ENCODE measurements around the gene PPIL4. TPM values are rescaled to one million over a fixed set of nuclear protein-coding genes. Genes with fewer than 3 reads are reported as not detected.

PPIL4 gene, protein sequence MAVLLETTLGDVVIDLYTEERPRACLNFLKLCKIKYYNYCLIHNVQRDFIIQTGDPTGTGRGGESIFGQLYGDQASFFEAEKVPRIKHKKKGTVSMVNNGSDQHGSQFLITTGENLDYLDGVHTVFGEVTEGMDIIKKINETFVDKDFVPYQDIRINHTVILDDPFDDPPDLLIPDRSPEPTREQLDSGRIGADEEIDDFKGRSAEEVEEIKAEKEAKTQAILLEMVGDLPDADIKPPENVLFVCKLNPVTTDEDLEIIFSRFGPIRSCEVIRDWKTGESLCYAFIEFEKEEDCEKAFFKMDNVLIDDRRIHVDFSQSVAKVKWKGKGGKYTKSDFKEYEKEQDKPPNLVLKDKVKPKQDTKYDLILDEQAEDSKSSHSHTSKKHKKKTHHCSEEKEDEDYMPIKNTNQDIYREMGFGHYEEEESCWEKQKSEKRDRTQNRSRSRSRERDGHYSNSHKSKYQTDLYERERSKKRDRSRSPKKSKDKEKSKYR
- 10 to 100 TPM; 22.1 to 30.2 (median 26.1) TPM for total RNA-seq

DNA sequence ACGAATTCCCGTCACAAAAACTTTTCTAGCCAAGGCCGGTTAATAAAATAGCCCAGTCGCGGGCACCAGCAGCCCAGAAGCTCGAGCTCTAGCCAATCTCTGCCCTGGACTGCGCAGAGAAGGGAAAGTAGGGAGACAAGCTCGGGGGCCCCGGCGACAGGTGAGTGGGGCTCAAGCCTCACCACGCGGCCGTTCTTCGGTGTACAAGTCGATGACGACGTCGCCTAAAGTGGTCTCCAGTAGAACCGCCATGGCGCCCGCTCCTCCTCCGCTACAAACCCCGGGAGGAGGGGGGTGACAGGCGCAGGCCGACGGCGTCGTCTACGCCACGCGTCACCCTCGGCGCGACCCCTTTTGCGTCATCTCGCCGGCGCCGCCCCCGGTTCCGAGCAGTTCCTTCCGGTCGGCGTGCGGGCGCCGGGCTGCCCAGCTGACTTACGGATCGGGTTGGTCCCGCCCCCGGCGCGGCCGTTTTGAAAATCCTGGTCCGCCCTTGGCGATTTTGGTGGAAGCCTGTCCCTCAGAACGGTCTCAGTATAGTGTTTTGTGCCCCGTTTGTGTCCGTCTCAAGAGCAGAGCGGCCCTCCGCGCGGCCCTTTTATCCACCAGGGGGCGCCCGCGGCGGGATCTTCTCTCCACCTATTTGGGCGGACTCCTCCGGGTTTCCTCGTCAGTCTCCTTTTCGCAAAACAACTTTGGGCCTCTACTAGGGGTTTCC is at the start of gene PPIL4:
Gene PPIL4 (minus strand): TSS at position 290 of the 718 bp plus-strand sequence. CDS start 38 bp downstream, at position 252.
- peak; percentile 98 for DNase-seq (ENCODE audit: extremely low spot score)
- peak within 1 kb of the TSS; percentile 95 to 98 (median 97) for H3K27ac ChIP-seq (replicated peaks in 1 of 4)
- intact Hi-C loops (cut with DNase I): loop anchor here (10.0 kb wide), 1 partner anchor 169 kb away; the partner anchor contains the start of gene LATS1
- TF ChIP-seq, protein P1, sequence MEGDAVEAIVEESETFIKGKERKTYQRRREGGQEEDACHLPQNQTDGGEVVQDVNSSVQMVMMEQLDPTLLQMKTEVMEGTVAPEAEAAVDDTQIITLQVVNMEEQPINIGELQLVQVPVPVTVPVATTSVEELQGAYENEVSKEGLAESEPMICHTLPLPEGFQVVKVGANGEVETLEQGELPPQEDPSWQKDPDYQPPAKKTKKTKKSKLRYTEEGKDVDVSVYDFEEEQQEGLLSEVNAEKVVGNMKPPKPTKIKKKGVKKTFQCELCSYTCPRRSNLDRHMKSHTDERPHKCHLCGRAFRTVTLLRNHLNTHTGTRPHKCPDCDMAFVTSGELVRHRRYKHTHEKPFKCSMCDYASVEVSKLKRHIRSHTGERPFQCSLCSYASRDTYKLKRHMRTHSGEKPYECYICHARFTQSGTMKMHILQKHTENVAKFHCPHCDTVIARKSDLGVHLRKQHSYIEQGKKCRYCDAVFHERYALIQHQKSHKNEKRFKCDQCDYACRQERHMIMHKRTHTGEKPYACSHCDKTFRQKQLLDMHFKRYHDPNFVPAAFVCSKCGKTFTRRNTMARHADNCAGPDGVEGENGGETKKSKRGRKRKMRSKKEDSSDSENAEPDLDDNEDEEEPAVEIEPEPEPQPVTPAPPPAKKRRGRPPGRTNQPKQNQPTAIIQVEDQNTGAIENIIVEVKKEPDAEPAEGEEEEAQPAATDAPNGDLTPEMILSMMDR (IDR thresholded peaks at IDR 0.05): peak; percentile 74 to 76 (median 75)
- no peak for TF ChIP-seq EP300 (IDR thresholded peaks at IDR 0.05)
- TF ChIP-seq POLR2A (IDR thresholded peaks at IDR 0.05; ENCODE audit: low read depth): peak; percentile 54
- TF ChIP-seq POLR2AphosphoS5 (IDR thresholded peaks at IDR 0.05): peak; percentile 97 to 98
- peak within 1 kb of the TSS; percentile 91 to 99 (median 96) for H3K4me3 ChIP-seq
- no peaks in the 10 kb centered on the region for H3K9me3 ChIP-seq
- peaks cover 32 to 38% (median 35%) of the 10 kb centered on the region in 4 donors for H3K4me1 ChIP-seq
- peaks cover 0 to under 1% (median 0%) of the 10 kb centered on the region in 4 donors for H3K36me3 ChIP-seq
- no peaks in the 10 kb centered on the region for H3K27me3 ChIP-seq
- WGBS: under 1% methylated on average over 18 of the region's 71 CpGs

DNA sequence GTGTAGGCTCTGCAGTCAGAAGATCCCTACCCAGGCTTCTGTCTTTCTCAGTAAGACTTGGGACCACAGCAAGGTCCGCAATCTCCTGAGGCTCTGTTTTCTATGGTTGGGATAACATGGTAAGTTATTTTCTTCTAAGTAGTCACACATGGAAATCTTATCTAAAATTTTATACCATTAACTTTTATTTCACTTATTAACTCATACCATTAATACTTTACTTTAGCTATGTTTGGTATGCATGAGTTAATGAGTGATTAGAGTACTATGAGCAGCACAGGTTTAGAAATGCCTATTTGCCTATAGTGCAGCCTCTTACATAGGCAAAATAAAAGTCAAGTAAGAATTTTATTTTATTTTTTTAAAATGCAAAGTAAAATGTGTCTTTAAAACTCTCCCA is 47.6 kb upstream of the PPIL4 start:
- Histone ChIP-seq H3K9me3 (no peaks in the 10 kb centered on the region), H3K27me3 (no peaks in the 10 kb centered on the region), H3K4me3 (no peak overlapping the region), H3K27ac (replicated peaks in 1 of 4) (no peak overlapping the region), H3K4me1 (no peaks in the 10 kb centered on the region), H3K36me3 (peaks cover 29 to 100% (median 81%) of the 10 kb centered on the region in 4 donors)
- TF ChIP-seq EP300 (IDR thresholded peaks at IDR 0.05) (no peak), POLR2A (IDR thresholded peaks at IDR 0.05; ENCODE audit: low read depth) (no peak), POLR2AphosphoS5 (IDR thresholded peaks at IDR 0.05) (no peak)
- TF ChIP-seq, protein P1 (IDR thresholded peaks at IDR 0.05): no peak
- intact Hi-C loops (cut with DNase I): no loop called here
- no peak for DNase-seq (ENCODE audit: extremely low spot score)
- 97% methylated on average over 1 of the region's 1 CpG for WGBS

DNA sequence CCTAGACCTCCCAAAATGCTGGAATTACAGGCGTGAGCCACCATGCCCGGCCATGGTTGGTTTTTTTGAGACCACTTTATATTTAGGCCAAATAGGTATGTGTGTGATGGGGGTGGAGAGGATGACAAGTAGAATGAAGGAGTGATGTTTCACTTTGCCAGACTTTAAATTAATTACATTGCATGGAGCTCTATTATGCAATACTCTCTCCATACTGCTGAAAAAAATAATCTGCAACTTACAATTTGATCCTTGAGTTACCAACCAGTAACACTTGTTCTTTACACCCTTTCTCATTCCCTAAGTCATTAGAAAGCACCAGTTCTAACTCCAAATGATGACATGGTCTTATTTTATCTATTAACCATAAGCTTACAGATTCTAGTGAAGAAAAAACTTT is 47.1 kb upstream of the PPIL4 start:
- no peak for DNase-seq (ENCODE audit: extremely low spot score)
- peaks cover 34 to 100% (median 80%) of the 10 kb centered on the region in 4 donors for H3K36me3 ChIP-seq
- no peaks in the 10 kb centered on the region for H3K4me1 ChIP-seq
- H3K9me3 ChIP-seq: no peaks in the 10 kb centered on the region
- H3K4me3 ChIP-seq: no peak overlapping the region
- WGBS: 100% methylated on average over 2 of the region's 2 CpGs
- no peaks in the 10 kb centered on the region for H3K27me3 ChIP-seq
- intact Hi-C loops (cut with DNase I): no loop called here
- TF ChIP-seq EP300 (IDR thresholded peaks at IDR 0.05) (no peak), POLR2AphosphoS5 (IDR thresholded peaks at IDR 0.05) (no peak), POLR2A (IDR thresholded peaks at IDR 0.05; ENCODE audit: low read depth) (no peak)
- TF ChIP-seq, protein P1 (IDR thresholded peaks at IDR 0.05): no peak
- H3K27ac ChIP-seq (replicated peaks in 1 of 4): no peak overlapping the region

DNA sequence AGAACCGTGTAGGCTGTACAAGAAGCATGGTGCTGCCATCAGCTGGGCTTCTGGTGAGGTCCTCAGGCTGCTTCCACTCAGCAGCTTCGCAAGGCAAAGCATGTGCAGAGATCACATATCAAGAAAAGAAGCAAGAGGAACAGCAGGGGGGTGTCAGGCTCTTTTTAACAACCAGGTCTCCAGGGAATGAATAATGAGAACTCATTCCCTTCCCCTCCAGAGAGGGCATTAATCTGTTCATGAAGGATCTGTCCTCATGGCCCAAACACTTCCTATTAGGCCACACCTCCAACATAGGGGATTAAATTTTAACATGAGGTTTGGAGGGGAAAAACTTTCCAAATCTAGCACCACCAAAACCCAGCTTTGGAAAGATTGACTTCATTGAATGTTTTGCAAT is 40.3 kb upstream of the PPIL4 start:
- TF ChIP-seq POLR2A (IDR thresholded peaks at IDR 0.05; ENCODE audit: low read depth) (no peak), POLR2AphosphoS5 (IDR thresholded peaks at IDR 0.05) (no peak), EP300 (IDR thresholded peaks at IDR 0.05) (no peak)
- TF ChIP-seq, protein P1 (IDR thresholded peaks at IDR 0.05): no peak

More for the DNA sequence above, 40.3 kb upstream of the PPIL4 start:
- intact Hi-C loops (cut with DNase I): no loop called here
- no peaks in the 10 kb centered on the region for H3K9me3 ChIP-seq
- WGBS: 93% methylated on average over 2 of the region's 2 CpGs
- no peak overlapping the region for H3K4me3 ChIP-seq
- no peaks in the 10 kb centered on the region for H3K4me1 ChIP-seq
- H3K27me3 ChIP-seq: no peaks in the 10 kb centered on the region
- H3K36me3 ChIP-seq: peaks cover 45 to 100% (median 76%) of the 10 kb centered on the region in 4 donors
- no peak overlapping the region for H3K27ac ChIP-seq (replicated peaks in 1 of 4)
- no peak for DNase-seq (ENCODE audit: extremely low spot score)

All from esophagus muscularis mucosa (tissue), 4 donors.